ENCODE measurements around the gene VMO1. TPM values are rescaled to one million over a fixed set of nuclear protein-coding genes. Genes with fewer than 3 reads are reported as not detected.

The VMO1 gene
- total RNA-seq, 1 experiment from 2014 or later = 1.2 TPM

DNA sequence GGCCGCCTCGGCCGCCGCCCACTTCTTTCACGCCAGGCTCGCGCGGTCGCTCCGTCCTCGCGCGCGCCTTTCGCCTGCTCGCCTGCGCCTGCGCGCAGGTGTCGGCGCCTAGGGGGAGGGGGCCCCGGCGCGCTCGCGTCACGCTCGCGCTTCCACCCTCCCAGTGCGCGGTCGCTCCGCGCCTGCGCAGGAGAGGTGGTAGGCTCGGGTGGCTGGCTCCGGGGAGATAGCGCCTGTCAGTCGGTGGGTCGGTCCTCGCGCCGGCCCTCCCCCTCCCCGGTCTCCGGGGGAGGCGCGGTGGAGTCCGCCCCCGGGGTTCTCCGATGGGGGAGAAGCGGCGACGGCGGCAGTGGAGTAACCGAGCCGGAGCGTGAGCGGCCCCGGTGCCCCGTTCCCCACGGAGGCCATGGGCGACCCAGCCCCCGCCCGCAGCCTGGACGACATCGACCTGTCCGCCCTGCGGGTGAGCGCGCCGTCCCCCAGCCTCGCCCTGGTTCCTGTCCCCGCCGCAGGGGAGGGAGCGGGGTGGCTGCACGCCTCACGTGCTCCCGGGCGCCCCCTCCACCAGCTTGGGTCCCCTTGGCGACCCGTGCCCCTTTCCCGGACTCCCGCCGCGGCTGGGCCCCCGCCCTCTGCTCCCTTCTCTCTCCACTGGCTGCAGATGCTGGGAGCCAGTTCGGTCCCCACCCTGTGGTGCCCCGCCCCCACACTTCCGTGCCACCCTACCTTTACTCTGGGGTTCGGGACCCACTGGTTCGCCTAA lies 47.2 kb upstream of the VMO1 start, which contains the start of gene MINK1 (continued):
- TF ChIP-seq AFF4 (CRISPR knock-in tag; IDR thresholded peaks at IDR 0.05; ENCODE audit: borderline replicate concordance) (no peak), ZMAT4 (CRISPR knock-in tag; IDR thresholded peaks at IDR 0.05) (no peak), ZNF396 (CRISPR knock-in tag; IDR thresholded peaks at IDR 0.05; ENCODE audit: borderline replicate concordance) (no peak), ZNF281 (CRISPR knock-in tag; IDR thresholded peaks at IDR 0.05) (no peak; the same call in 1 of the 2 replicates), ZNF121 (CRISPR knock-in tag; IDR thresholded peaks at IDR 0.05) (no peak), ZNF416 (CRISPR knock-in tag; IDR thresholded peaks at IDR 0.05) (no peak), ZNF532 (CRISPR knock-in tag; IDR thresholded peaks at IDR 0.05; ENCODE audit: borderline replicate concordance) (no peak), PRRX2 (CRISPR knock-in tag; IDR thresholded peaks at IDR 0.05) (no peak), TP53 (CRISPR knock-in tag; IDR thresholded peaks at IDR 0.05) (no peak), PRDM15 (CRISPR knock-in tag; IDR thresholded peaks at IDR 0.05) (no peak), PREB (CRISPR knock-in tag; IDR thresholded peaks at IDR 0.05; ENCODE audit: borderline replicate concordance) (no peak), ATF2 (CRISPR knock-in tag; IDR thresholded peaks at IDR 0.05; ENCODE audit: borderline replicate concordance, low read depth) (no peak), ZNF423 (CRISPR knock-in tag; IDR thresholded peaks at IDR 0.05) (no peak), JUN (CRISPR knock-in tag; IDR thresholded peaks at IDR 0.05) (no peak), ZNF263 (CRISPR knock-in tag; IDR thresholded peaks at IDR 0.05; ENCODE audit: low read depth) (no peak)
- TF ChIP-seq, protein P1, sequence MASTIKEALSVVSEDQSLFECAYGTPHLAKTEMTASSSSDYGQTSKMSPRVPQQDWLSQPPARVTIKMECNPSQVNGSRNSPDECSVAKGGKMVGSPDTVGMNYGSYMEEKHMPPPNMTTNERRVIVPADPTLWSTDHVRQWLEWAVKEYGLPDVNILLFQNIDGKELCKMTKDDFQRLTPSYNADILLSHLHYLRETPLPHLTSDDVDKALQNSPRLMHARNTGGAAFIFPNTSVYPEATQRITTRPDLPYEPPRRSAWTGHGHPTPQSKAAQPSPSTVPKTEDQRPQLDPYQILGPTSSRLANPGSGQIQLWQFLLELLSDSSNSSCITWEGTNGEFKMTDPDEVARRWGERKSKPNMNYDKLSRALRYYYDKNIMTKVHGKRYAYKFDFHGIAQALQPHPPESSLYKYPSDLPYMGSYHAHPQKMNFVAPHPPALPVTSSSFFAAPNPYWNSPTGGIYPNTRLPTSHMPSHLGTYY (CRISPR knock-in tag; IDR thresholded peaks at IDR 0.05) = no peak
- TF ChIP-seq, protein P2, sequence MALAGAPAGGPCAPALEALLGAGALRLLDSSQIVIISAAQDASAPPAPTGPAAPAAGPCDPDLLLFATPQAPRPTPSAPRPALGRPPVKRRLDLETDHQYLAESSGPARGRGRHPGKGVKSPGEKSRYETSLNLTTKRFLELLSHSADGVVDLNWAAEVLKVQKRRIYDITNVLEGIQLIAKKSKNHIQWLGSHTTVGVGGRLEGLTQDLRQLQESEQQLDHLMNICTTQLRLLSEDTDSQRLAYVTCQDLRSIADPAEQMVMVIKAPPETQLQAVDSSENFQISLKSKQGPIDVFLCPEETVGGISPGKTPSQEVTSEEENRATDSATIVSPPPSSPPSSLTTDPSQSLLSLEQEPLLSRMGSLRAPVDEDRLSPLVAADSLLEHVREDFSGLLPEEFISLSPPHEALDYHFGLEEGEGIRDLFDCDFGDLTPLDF (CRISPR knock-in tag; IDR thresholded peaks at IDR 0.05) = no peak
